ENCODE measurements around the gene SERPINB6. TPM values are rescaled to one million over a fixed set of nuclear protein-coding genes. Genes with fewer than 3 reads are reported as not detected.
A peak's percentile ranks its signal among the peaks of the same experiment; 100 is the strongest.

The SERPINB6 gene
- total RNA-seq, 1 donor from 2014 or later, result 61.2 TPM

GRCh38 chr6:2917801-2918445 is 53.4 kb downstream of the SERPINB6 start:
- no peak for DNase-seq (ENCODE audit: extremely low spot score, unreplicated experiment)
- Mint-ChIP-seq H3K9me3 (peaks cover 8% of the 10 kb centered on the region), H3K4me3 (no peak overlapping the region), H3K27me3 (no peaks in the 10 kb centered on the region), H3K36me3 (no peaks in the 10 kb centered on the region), H3K4me1 (ENCODE audit: unreplicated experiment) (peaks cover 14% of the 10 kb centered on the region), H3K27ac (no peak overlapping the region)
- no peak for TF ChIP-seq CTCF (conservative IDR thresholded peaks at IDR 0.05)

- no peak overlapping the region for H3K4me3 Mint-ChIP-seq
- TF ChIP-seq CTCF (conservative IDR thresholded peaks at IDR 0.05), result peak; percentile 44
- no peaks in the 10 kb centered on the region for H3K36me3 Mint-ChIP-seq
Measured at GRCh38 chr6:2917065-2917464, 54.3 kb downstream of the SERPINB6 start.

DNA sequence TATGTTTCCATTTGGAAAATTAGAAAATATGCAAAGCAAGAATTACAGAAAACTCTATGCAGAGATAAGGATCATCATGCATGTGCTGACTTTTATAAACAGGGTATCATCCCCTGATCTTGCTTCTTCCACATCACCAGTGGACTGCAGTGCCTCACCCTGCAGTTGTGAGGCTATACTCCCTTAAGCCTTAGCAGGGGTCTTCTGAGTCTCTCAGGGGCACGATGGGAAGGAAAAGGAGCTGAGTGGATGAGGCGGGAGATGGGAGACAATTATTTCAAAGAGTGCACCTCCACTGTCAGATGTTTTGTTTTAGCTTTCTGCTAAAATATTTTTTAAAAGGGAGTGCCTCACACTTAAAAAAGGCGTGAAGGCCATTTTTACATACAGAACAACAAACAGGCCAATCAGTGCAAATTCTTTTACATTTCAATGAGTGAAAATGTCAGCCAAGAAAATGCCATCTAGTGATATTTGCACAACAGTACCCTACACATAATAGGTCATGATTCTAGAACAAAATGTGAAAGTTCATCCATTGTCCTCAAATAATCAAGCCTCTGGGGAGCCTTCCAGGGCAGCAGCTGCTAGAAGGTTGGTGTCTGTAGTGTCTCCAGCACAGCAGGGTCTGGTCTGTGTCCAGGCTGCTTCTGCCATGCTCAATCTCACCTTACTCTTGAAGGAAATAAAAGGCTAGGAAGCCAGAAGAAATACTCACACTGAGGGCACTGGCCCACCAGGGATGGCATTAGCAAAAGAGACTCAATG is 55.0 kb downstream of the SERPINB6 start:
- peaks cover 16% of the 10 kb centered on the region for H3K4me1 Mint-ChIP-seq (ENCODE audit: unreplicated experiment)
- no peak for DNase-seq (ENCODE audit: extremely low spot score, unreplicated experiment)

More at GRCh38 chr6:2917065-2917464, 54.3 kb downstream of the SERPINB6 start:
- H3K27ac Mint-ChIP-seq, result no peak overlapping the region
- H3K27me3 Mint-ChIP-seq, result no peaks in the 10 kb centered on the region
- DNase-seq (ENCODE audit: extremely low spot score, unreplicated experiment), result no peak
- peaks cover 8% of the 10 kb centered on the region for H3K9me3 Mint-ChIP-seq
- H3K4me1 Mint-ChIP-seq (ENCODE audit: unreplicated experiment), result peaks cover 14% of the 10 kb centered on the region

DNA sequence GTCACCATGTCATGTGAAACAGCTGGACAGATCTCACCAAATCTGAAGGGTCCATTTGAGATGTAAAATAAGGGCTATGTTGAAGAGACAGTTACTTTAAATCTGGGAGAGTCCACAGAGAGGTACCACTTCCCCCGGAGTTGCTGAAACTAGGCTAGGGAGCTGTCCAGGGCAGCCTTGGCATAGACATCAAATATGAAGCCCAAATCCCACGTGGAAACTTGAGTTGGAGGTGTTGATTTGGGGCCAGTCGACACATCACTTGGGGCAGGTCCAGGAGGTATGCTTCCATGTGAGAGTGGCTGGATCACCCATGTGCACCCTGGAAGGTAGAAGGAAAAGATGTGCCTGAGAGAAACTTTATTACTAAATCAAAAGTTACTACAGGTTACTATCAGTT is 56.2 kb downstream of the SERPINB6 start:
- no peak for DNase-seq (ENCODE audit: extremely low spot score, unreplicated experiment)
- Mint-ChIP-seq H3K27me3 (no peaks in the 10 kb centered on the region), H3K27ac (no peak overlapping the region), H3K9me3 (peaks cover 8% of the 10 kb centered on the region), H3K36me3 (no peaks in the 10 kb centered on the region), H3K4me3 (no peak overlapping the region), H3K4me1 (ENCODE audit: unreplicated experiment) (peaks cover 26% of the 10 kb centered on the region)
- no peak for TF ChIP-seq CTCF (conservative IDR thresholded peaks at IDR 0.05)

More for the DNA sequence above, 55.0 kb downstream of the SERPINB6 start:
- H3K4me3 Mint-ChIP-seq, result no peak overlapping the region
- no peak overlapping the region for H3K27ac Mint-ChIP-seq
- TF ChIP-seq CTCF (conservative IDR thresholded peaks at IDR 0.05), result no peak
- H3K36me3 Mint-ChIP-seq, result no peaks in the 10 kb centered on the region
- H3K27me3 Mint-ChIP-seq, result no peaks in the 10 kb centered on the region
- peaks cover 8% of the 10 kb centered on the region for H3K9me3 Mint-ChIP-seq

DNA sequence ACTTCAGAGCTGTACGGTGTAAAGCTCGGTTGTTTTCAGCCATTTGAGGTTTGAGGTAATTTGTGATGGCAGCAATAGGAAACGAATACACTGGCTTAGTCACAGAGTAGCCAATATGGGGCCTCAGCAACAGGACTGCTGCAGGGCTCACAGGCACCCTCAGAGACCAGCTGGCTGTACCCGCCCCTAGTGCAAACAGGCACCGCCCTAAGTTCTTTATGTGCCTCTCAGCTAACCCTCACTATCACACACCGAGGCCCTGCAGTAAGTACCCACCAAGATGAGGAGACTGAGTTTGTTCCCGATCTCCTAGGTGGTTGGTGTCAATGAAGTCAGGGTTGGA is 57.1 kb downstream of the SERPINB6 start:
- no peaks in the 10 kb centered on the region for H3K27me3 Mint-ChIP-seq
- H3K4me1 Mint-ChIP-seq (ENCODE audit: unreplicated experiment), result peaks cover 33% of the 10 kb centered on the region
- no peak overlapping the region for H3K4me3 Mint-ChIP-seq
- no peak for TF ChIP-seq CTCF (conservative IDR thresholded peaks at IDR 0.05)
- H3K9me3 Mint-ChIP-seq, result peaks cover 5% of the 10 kb centered on the region
- H3K27ac Mint-ChIP-seq, result no peak overlapping the region
- no peak for DNase-seq (ENCODE audit: extremely low spot score, unreplicated experiment)
- H3K36me3 Mint-ChIP-seq, result no peaks in the 10 kb centered on the region

Data from type B pancreatic cell (in vitro differentiated cells).